Large intestine (tissue), 3 donors: ENCODE results near the gene FNDC10. TPM values are rescaled to one million over a fixed set of nuclear protein-coding genes. Genes with fewer than 3 reads are reported as not detected.

Experiments
- DNase-seq, 2 donors: peaks; one replicate each; pipeline versions ENCODE4 v3.0.0 to v3.0.0-alpha.2; 2013
- H3K27ac ChIP-seq: one replicate; pipeline ENCODE4 v1.5.1; 2013; ENCODE audit warnings: low read length
- H3K27me3 ChIP-seq: 2 replicates; pipeline ENCODE4 v1.6.1; 2013; ENCODE audit warnings: low read length; ENCODE audit not compliant: control insufficient read depth, insufficient read depth
- H3K36me3 ChIP-seq: 2 replicates; pipeline ENCODE4 v1.6.1; 2013; ENCODE audit warnings: low read length; ENCODE audit not compliant: control insufficient read depth, insufficient read depth
- H3K4me1 ChIP-seq: one replicate; pipeline ENCODE4 v1.6.1; 2013; ENCODE audit warnings: low read length; ENCODE audit not compliant: control insufficient read depth, insufficient read depth
- H3K4me3 ChIP-seq: one replicate; pipeline ENCODE4 v1.5.1; 2013; ENCODE audit warnings: low read length
- H3K9me3 ChIP-seq: one replicate; pipeline ENCODE4 v1.6.1; 2013; ENCODE audit warnings: mild to moderate bottlenecking, low read depth, low read length, moderate library complexity; ENCODE audit not compliant: control insufficient read depth
- WGBS: methylation state at CpG from one replicate; pipeline ENCODE4 v1.1.5; 2013; ENCODE audit warnings: low lambda C conversion rate; ENCODE audit not compliant: insufficient coverage; 5-methylcytosine and 5-hydroxymethylcytosine counted together
- polyA plus RNA-seq: library from polyadenylated mRNA; unstranded; fragments of 120-200 nt; gene quantifications from one replicate; pipeline ENCODE4 v1.2.1, GENCODE V29; 2013

Gene FNDC10
- polyA plus RNA-seq, 1 donor: 2.4 TPM

- WGBS: no CpG with 5 or more reads among the region's 21 CpGs
- H3K27ac ChIP-seq: no peak overlapping the region
- H3K36me3 ChIP-seq: peaks cover 27% of the 10 kb centered on the region
- no peaks in the 10 kb centered on the region for H3K27me3 ChIP-seq
- H3K4me3 ChIP-seq: no peak overlapping the region
- no peak for DNase-seq
- H3K4me1 ChIP-seq: no peaks in the 10 kb centered on the region
- no peaks in the 10 kb centered on the region for H3K9me3 ChIP-seq
Observed at GRCh38 chr1:1622010-1622787, 22.3 kb upstream of the FNDC10 start.

- H3K27ac ChIP-seq: no peak overlapping the region
- no peak for DNase-seq
- H3K36me3 ChIP-seq: peaks cover 23% of the 10 kb centered on the region
- no peaks in the 10 kb centered on the region for H3K9me3 ChIP-seq
- H3K4me3 ChIP-seq: no peak overlapping the region
- no peaks in the 10 kb centered on the region for H3K27me3 ChIP-seq
- WGBS: no CpG with 5 or more reads among the region's 31 CpGs
- H3K4me1 ChIP-seq: peaks cover 5% of the 10 kb centered on the region
Observed at GRCh38 chr1:1621173-1622009, 21.5 kb upstream of the FNDC10 start.

- H3K4me1 ChIP-seq: peaks cover 5% of the 10 kb centered on the region
- no peaks in the 10 kb centered on the region for H3K27me3 ChIP-seq
- no peak for DNase-seq
- no CpG with 5 or more reads among the region's 16 CpGs for WGBS
- H3K4me3 ChIP-seq: no peak overlapping the region
- H3K27ac ChIP-seq: no peak overlapping the region
- no peaks in the 10 kb centered on the region for H3K9me3 ChIP-seq
- peaks cover 23% of the 10 kb centered on the region for H3K36me3 ChIP-seq
Observed at GRCh38 chr1:1620433-1621139, 20.7 kb upstream of the FNDC10 start.

GRCh38 chr1:1619917-1620361 is 20.0 kb upstream of the FNDC10 start:
- Histone ChIP-seq H3K27ac (no peak overlapping the region), H3K36me3 (peaks cover 20% of the 10 kb centered on the region), H3K27me3 (no peaks in the 10 kb centered on the region), H3K9me3 (no peaks in the 10 kb centered on the region), H3K4me1 (peaks cover 5% of the 10 kb centered on the region), H3K4me3 (no peak overlapping the region)
- WGBS: no CpG with 5 or more reads among the region's 14 CpGs
- DNase-seq: no peak

- H3K27ac ChIP-seq: no peak overlapping the region
- H3K9me3 ChIP-seq: no peaks in the 10 kb centered on the region
- DNase-seq: no peak
- no peaks in the 10 kb centered on the region for H3K27me3 ChIP-seq
- peaks cover 14% of the 10 kb centered on the region for H3K36me3 ChIP-seq
- H3K4me3 ChIP-seq: no peak overlapping the region
- no CpG with 5 or more reads among the region's 9 CpGs for WGBS
- peaks cover 8% of the 10 kb centered on the region for H3K4me1 ChIP-seq
Observed at GRCh38 chr1:1618396-1619068, 18.6 kb upstream of the FNDC10 start.

- WGBS: no CpG with 5 or more reads among the region's 6 CpGs
- H3K4me1 ChIP-seq: peaks cover 10% of the 10 kb centered on the region
- peaks cover 14% of the 10 kb centered on the region for H3K36me3 ChIP-seq
- no peak overlapping the region for H3K27ac ChIP-seq
- no peak for DNase-seq
- H3K27me3 ChIP-seq: no peaks in the 10 kb centered on the region
- H3K4me3 ChIP-seq: no peak overlapping the region
- H3K9me3 ChIP-seq: no peaks in the 10 kb centered on the region
Observed at GRCh38 chr1:1617925-1618324, 18.0 kb upstream of the FNDC10 start.

GRCh38 chr1:1617516-1617915 is 17.6 kb upstream of the FNDC10 start:
- no peak for DNase-seq
- no peaks in the 10 kb centered on the region for H3K9me3 ChIP-seq
- no peak overlapping the region for H3K27ac ChIP-seq
- H3K4me1 ChIP-seq: peaks cover 10% of the 10 kb centered on the region
- peaks cover 14% of the 10 kb centered on the region for H3K36me3 ChIP-seq
- H3K27me3 ChIP-seq: no peaks in the 10 kb centered on the region
- H3K4me3 ChIP-seq: no peak overlapping the region
- WGBS: no CpG with 5 or more reads among the region's 11 CpGs

GRCh38 chr1:1616838-1617237 is 16.9 kb upstream of the FNDC10 start:
- Histone ChIP-seq H3K4me3 (peak overlapping the region; percentile 58), H3K36me3 (peaks cover 14% of the 10 kb centered on the region), H3K27ac (no peak overlapping the region), H3K9me3 (no peaks in the 10 kb centered on the region), H3K27me3 (no peaks in the 10 kb centered on the region), H3K4me1 (peaks cover 10% of the 10 kb centered on the region)
- WGBS: no CpG with 5 or more reads among the region's 19 CpGs
- DNase-seq: no peak

- Histone ChIP-seq H3K4me3 (peak overlapping the region; percentile 100), H3K36me3 (peaks cover 14% of the 10 kb centered on the region), H3K9me3 (no peaks in the 10 kb centered on the region), H3K4me1 (peaks cover 10% of the 10 kb centered on the region), H3K27ac (no peak overlapping the region), H3K27me3 (no peaks in the 10 kb centered on the region)
- no CpG with 5 or more reads among the region's 80 CpGs for WGBS
- no peak for DNase-seq
Observed at GRCh38 chr1:1616045-1616790, 16.3 kb upstream of the FNDC10 start.
